ENCODE measurements around the gene TERT. TPM values are rescaled to one million over a fixed set of nuclear protein-coding genes. Genes with fewer than 3 reads are reported as not detected.
"Not testable (repeated sequence)": the region's sequence is repeated elsewhere in the genome, so short reads cannot be mapped to it uniquely, and the experiment has no call there.

The TERT gene
- total RNA-seq, 1 experiment from 2014 or later = 2.3 TPM

DNA sequence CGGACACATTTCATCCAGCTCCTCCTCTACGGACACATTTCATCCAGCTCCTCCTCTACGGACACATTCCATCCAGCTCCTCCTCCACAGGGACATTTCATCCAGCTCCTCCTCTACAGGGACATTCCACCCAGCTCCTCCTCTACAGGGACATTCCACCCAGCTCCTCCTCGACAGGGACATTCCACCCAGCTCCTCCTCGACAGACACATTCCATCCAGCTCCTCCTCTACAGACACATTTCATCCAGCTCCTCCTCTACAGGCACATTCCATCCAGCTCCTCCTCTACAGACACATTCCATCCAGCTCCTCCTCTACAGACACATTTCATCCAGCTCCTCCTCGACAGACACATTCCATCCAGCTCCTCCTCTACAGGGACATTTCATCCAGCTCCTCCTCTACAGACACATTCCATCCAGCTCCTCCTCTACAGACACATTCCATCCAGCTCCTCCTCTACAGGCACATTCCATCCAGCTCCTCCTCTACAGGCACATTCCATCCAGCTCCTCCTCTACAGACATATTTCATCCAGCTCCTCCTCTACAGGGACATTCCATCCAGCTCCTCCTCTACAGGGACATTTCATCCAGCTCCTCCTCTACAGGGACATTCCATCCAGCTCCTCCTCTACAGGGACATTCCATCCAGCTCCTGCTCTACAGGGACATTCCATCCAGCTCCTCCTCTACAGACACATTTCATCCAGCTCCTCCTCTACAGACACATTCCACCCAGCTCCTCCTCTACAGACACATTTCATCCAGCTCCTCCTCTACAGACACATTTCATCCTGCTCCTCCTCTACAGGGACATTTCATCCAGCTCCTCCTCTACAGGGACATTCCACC lies 32.3 kb upstream of the TERT start:
- H3K27ac Mint-ChIP-seq (ENCODE audit: unreplicated experiment); H3K9me3 Mint-ChIP-seq (ENCODE audit: low read depth, unreplicated experiment); BruUV-seq (replicated peaks); H3K27me3 Mint-ChIP-seq (ENCODE audit: unreplicated experiment); DNase-seq; intact Hi-C loops (cut with micrococcal nuclease; ENCODE audit: unreplicated experiment); H3K4me3 Mint-ChIP-seq (ENCODE audit: low read depth, unreplicated experiment): not testable (repeated sequence)
- peaks cover 21% of the 10 kb centered on the region for H3K4me1 Mint-ChIP-seq (ENCODE audit: low read depth, unreplicated experiment)
- H3K36me3 Mint-ChIP-seq (ENCODE audit: insufficient read depth, unreplicated experiment) = peaks cover 43% of the 10 kb centered on the region
- CTCF ChIA-PET = interaction anchor here (0.7 kb wide), 2 partner anchors 147 to 307 kb away, joined by 3 to 11 read pairs; no protein-coding TSS in a partner anchor

DNA sequence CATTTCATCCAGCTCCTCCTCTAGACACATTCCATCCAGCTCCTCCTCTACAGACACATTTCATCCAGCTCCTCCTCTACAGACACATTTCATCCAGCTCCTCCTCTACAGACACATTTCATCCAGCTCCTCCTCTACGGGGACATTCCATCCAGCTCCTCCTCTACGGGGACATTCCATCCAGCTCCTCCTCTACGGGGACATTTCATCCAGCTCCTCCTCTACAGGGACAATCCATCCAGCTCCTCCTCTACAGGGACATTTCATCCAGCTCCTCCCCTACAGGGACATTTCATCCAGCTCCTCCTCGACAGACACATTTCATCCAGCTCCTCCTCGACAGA lies 31.6 kb upstream of the TERT start:
- intact Hi-C loops (cut with micrococcal nuclease; ENCODE audit: unreplicated experiment); DNase-seq; H3K27me3 Mint-ChIP-seq (ENCODE audit: unreplicated experiment); H3K9me3 Mint-ChIP-seq (ENCODE audit: low read depth, unreplicated experiment); H3K27ac Mint-ChIP-seq (ENCODE audit: unreplicated experiment); H3K4me3 Mint-ChIP-seq (ENCODE audit: low read depth, unreplicated experiment); BruUV-seq (replicated peaks): not testable (repeated sequence)
- Mint-ChIP-seq H3K36me3 (ENCODE audit: insufficient read depth, unreplicated experiment) (peaks cover 43% of the 10 kb centered on the region), H3K4me1 (ENCODE audit: low read depth, unreplicated experiment) (peaks cover 21% of the 10 kb centered on the region)
- CTCF ChIA-PET = interaction anchor here (0.7 kb wide), 2 partner anchors 147 to 218 kb away, joined by 3 to 11 read pairs; no protein-coding TSS in a partner anchor

DNA sequence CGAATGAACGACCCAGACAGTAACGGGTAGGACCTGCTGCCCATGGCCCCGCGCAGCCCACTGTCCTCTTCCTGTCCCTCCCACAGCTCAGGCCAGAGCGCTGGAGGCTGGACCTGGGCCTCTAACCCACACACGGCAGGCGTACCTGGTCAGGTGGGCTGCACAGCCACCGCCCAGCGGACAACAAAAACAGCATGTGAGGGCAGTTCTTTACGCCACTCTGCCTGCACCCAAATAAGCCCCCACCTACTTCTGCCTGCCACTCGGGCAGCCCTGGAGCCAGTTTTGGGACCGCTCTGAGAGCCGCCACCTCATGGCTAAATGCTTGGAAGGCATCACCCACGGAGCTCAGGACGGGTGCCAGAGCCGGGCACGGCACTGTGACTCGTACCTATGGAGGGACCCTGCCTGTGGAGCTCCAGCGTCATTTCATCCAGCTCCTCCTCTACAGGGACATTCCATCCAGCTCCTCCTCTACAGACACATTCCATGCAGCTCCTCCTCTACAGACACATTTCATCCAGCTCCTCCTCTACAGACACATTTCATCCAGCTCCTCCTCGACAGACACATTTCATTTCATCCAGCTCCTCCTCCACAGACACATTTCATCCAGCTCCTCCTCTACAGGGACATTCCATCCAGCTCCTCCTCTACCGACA lies 31.1 kb upstream of the TERT start:
- intact Hi-C loops (cut with micrococcal nuclease; ENCODE audit: unreplicated experiment) = no loop called here
- H3K36me3 Mint-ChIP-seq (ENCODE audit: insufficient read depth, unreplicated experiment) = peaks cover 42% of the 10 kb centered on the region
- peaks cover 21% of the 10 kb centered on the region for H3K4me1 Mint-ChIP-seq (ENCODE audit: low read depth, unreplicated experiment)
- no peak overlapping the region for H3K27ac Mint-ChIP-seq (ENCODE audit: unreplicated experiment)
- no peak for DNase-seq
- TF ChIP-seq, protein P1, sequence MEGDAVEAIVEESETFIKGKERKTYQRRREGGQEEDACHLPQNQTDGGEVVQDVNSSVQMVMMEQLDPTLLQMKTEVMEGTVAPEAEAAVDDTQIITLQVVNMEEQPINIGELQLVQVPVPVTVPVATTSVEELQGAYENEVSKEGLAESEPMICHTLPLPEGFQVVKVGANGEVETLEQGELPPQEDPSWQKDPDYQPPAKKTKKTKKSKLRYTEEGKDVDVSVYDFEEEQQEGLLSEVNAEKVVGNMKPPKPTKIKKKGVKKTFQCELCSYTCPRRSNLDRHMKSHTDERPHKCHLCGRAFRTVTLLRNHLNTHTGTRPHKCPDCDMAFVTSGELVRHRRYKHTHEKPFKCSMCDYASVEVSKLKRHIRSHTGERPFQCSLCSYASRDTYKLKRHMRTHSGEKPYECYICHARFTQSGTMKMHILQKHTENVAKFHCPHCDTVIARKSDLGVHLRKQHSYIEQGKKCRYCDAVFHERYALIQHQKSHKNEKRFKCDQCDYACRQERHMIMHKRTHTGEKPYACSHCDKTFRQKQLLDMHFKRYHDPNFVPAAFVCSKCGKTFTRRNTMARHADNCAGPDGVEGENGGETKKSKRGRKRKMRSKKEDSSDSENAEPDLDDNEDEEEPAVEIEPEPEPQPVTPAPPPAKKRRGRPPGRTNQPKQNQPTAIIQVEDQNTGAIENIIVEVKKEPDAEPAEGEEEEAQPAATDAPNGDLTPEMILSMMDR (IDR thresholded peaks at IDR 0.05; ENCODE audit: unreplicated experiment) = no peak
- CTCF ChIA-PET = interaction anchor here (0.7 kb wide), 2 partner anchors 146 to 218 kb away, joined by 3 to 11 read pairs; no protein-coding TSS in a partner anchor
- H3K27me3 Mint-ChIP-seq (ENCODE audit: unreplicated experiment) = no peaks in the 10 kb centered on the region
- no peak overlapping the region for H3K4me3 Mint-ChIP-seq (ENCODE audit: low read depth, unreplicated experiment)
- H3K9me3 Mint-ChIP-seq (ENCODE audit: low read depth, unreplicated experiment) = peaks cover 7% of the 10 kb centered on the region
- BruUV-seq (replicated peaks) = no TSS peak

DNA sequence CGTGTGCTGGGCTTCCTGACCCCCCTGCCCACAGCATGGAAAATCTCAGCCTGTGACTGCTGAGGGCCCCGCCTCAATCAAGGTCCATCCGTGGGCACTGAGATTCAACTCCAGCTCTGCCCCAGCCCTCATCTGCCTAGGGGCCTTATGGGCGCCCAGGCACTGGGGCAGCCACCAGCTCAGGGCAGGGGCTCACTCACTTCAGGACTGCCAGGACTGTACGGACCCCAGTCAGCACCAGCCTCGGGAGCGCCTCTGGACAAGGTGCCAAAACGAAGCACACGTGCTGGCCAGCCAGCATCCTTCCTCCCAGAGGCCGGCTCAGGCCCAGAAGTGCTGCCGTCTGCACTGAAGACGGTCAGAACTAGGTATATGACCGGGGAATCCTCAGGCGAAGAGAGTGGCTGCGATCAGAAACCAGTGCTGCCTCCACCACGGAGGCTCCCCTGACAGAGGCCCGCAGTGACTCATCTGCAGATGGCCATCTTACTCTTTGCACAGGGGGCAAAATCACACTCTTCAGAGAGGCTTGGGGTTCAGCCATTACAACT lies 30.4 kb upstream of the TERT start:
- no peak overlapping the region for H3K27ac Mint-ChIP-seq (ENCODE audit: unreplicated experiment)
- intact Hi-C loops (cut with micrococcal nuclease; ENCODE audit: unreplicated experiment) = no loop called here
- no peaks in the 10 kb centered on the region for H3K27me3 Mint-ChIP-seq (ENCODE audit: unreplicated experiment)
- peaks cover 7% of the 10 kb centered on the region for H3K9me3 Mint-ChIP-seq (ENCODE audit: low read depth, unreplicated experiment)
- BruUV-seq (replicated peaks) = no TSS peak
- H3K4me1 Mint-ChIP-seq (ENCODE audit: low read depth, unreplicated experiment) = peaks cover 21% of the 10 kb centered on the region
- TF ChIP-seq, protein P1 (IDR thresholded peaks at IDR 0.05; ENCODE audit: unreplicated experiment) = no peak
- H3K4me3 Mint-ChIP-seq (ENCODE audit: low read depth, unreplicated experiment) = no peak overlapping the region
- CTCF ChIA-PET = interaction anchor here (0.5 kb wide), 1 partner anchor 332 kb away, joined by 5 read pairs; no protein-coding TSS in a partner anchor
- H3K36me3 Mint-ChIP-seq (ENCODE audit: insufficient read depth, unreplicated experiment) = peaks cover 42% of the 10 kb centered on the region
- DNase-seq = no peak

- Mint-ChIP-seq H3K9me3 (ENCODE audit: low read depth, unreplicated experiment) (peaks cover 7% of the 10 kb centered on the region), H3K36me3 (ENCODE audit: insufficient read depth, unreplicated experiment) (peaks cover 39% of the 10 kb centered on the region), H3K27ac (ENCODE audit: unreplicated experiment) (no peak overlapping the region), H3K4me1 (ENCODE audit: low read depth, unreplicated experiment) (peaks cover 21% of the 10 kb centered on the region), H3K4me3 (ENCODE audit: low read depth, unreplicated experiment) (no peak overlapping the region), H3K27me3 (ENCODE audit: unreplicated experiment) (no peaks in the 10 kb centered on the region)
- BruUV-seq (replicated peaks) = no TSS peak
- CTCF ChIA-PET = interaction anchor here (0.5 kb wide), 1 partner anchor 331 kb away, joined by 5 read pairs; no protein-coding TSS in a partner anchor
- intact Hi-C loops (cut with micrococcal nuclease; ENCODE audit: unreplicated experiment) = no loop called here
- TF ChIP-seq, protein P1 (IDR thresholded peaks at IDR 0.05; ENCODE audit: unreplicated experiment) = no peak
- DNase-seq = no peak
Measured at GRCh38 chr5:1324719-1325190, 29.9 kb upstream of the TERT start.
